Measurements from ENCODE around the gene MZF1. TPM values are rescaled to one million over a fixed set of nuclear protein-coding genes. Genes with fewer than 3 reads are reported as not detected.

Gene MZF1
- total RNA-seq, 2 donors from 2014 or later = 19.3 to 39.2 TPM

GRCh38 chr19:58557221-58558065, 15.7 kb downstream of the MZF1 start:
- intact Hi-C loops (cut with DNase I) = no loop called here
- H3K4me1 ChIP-seq = peaks cover 31% of the 10 kb centered on the region
- peak; percentile 24 for DNase-seq
- TF ChIP-seq, protein P1, sequence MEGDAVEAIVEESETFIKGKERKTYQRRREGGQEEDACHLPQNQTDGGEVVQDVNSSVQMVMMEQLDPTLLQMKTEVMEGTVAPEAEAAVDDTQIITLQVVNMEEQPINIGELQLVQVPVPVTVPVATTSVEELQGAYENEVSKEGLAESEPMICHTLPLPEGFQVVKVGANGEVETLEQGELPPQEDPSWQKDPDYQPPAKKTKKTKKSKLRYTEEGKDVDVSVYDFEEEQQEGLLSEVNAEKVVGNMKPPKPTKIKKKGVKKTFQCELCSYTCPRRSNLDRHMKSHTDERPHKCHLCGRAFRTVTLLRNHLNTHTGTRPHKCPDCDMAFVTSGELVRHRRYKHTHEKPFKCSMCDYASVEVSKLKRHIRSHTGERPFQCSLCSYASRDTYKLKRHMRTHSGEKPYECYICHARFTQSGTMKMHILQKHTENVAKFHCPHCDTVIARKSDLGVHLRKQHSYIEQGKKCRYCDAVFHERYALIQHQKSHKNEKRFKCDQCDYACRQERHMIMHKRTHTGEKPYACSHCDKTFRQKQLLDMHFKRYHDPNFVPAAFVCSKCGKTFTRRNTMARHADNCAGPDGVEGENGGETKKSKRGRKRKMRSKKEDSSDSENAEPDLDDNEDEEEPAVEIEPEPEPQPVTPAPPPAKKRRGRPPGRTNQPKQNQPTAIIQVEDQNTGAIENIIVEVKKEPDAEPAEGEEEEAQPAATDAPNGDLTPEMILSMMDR (IDR thresholded peaks at IDR 0.05) = no peak
- peaks cover 7% of the 10 kb centered on the region for H3K36me3 ChIP-seq
- H3K27me3 ChIP-seq = no peaks in the 10 kb centered on the region
- H3K9me3 ChIP-seq = no peaks in the 10 kb centered on the region
- peak overlapping the region; percentile 100 for H3K27ac ChIP-seq
- H3K9ac ChIP-seq (ENCODE audit: low read depth in 2 of 2, low read length in 2 of 2) = peak overlapping the region; percentile 85 to 98
- peak overlapping the region; percentile 64 for H3K4me3 ChIP-seq

DNA sequence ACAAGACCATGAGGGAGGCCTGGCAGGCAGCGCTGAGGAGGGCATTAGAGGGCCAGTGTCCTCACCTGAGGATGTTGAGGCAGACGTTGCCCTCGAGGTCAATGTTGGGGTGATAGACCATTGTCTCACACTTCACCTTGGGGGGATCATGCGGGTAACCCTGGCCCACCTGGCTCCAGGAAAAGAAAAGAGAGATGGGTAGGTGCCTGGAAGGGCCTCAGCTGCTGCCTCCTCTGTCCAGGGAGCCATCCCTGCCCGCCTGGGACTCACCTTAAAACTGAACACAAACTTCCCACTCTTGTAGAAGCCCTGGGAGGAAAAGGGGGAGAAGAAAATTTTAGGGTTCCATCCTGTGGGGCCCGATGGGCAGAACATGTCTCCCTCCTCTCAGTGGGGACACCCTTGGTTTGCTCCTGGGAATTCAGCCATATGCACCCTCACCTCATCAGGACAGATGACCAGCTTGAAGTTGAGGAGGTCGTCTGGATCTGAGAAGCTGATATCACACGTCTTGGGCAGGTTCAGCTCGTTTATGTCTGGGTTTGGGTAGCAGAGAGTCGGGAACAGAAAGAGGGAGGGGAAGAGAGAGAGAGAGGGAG, 16.4 kb downstream of the MZF1 start:
- H3K36me3 ChIP-seq = peaks cover 7% of the 10 kb centered on the region
- TF ChIP-seq, protein P1 (IDR thresholded peaks at IDR 0.05) = no peak
- no peaks in the 10 kb centered on the region for H3K9me3 ChIP-seq
- H3K27ac ChIP-seq = no peak overlapping the region
- peak overlapping the region; percentile 64 for H3K4me3 ChIP-seq
- peak; percentile 22 for DNase-seq
- H3K27me3 ChIP-seq = no peaks in the 10 kb centered on the region
- peaks cover 23% of the 10 kb centered on the region for H3K4me1 ChIP-seq
- intact Hi-C loops (cut with DNase I) = no loop called here
- peak overlapping the region; percentile 85 to 98 for H3K9ac ChIP-seq (ENCODE audit: low read depth in 2 of 2, low read length in 2 of 2)

GRCh38 chr19:58555920-58556621, 17.1 kb downstream of the MZF1 start:
- Histone ChIP-seq H3K4me1 (peaks cover 20% of the 10 kb centered on the region), H3K9me3 (no peaks in the 10 kb centered on the region), H3K27me3 (no peaks in the 10 kb centered on the region), H3K36me3 (peaks cover 7% of the 10 kb centered on the region), H3K4me3 (peak overlapping the region; percentile 80), H3K27ac (no peak overlapping the region), H3K9ac (ENCODE audit: low read depth in 2 of 2, low read length in 2 of 2) (peak overlapping the region in 1 of 2 donors; percentile 16)
- TF ChIP-seq, protein P1 (IDR thresholded peaks at IDR 0.05) = no peak
- intact Hi-C loops (cut with DNase I) = no loop called here
- peak; percentile 31 for DNase-seq

- H3K4me1 ChIP-seq = peaks cover 20% of the 10 kb centered on the region
- H3K9ac ChIP-seq (ENCODE audit: low read depth in 2 of 2, low read length in 2 of 2) = peak overlapping the region; percentile 71 to 95
- H3K4me3 ChIP-seq = peak overlapping the region; percentile 80
- no peaks in the 10 kb centered on the region for H3K9me3 ChIP-seq
- TF ChIP-seq, protein P1 (IDR thresholded peaks at IDR 0.05) = no peak
- peak overlapping the region; percentile 96 for H3K27ac ChIP-seq
- peaks cover 11% of the 10 kb centered on the region for H3K36me3 ChIP-seq
- H3K27me3 ChIP-seq = no peaks in the 10 kb centered on the region
- intact Hi-C loops (cut with DNase I) = no loop called here
- peak; percentile 29 for DNase-seq
Observed at GRCh38 chr19:58555369-58555885, 17.7 kb downstream of the MZF1 start.

All from colonic mucosa (tissue), 4 donors.